ENCODE results near the gene IDE. TPM values are rescaled to one million over a fixed set of nuclear protein-coding genes. Genes with fewer than 3 reads are reported as not detected.
A peak's percentile ranks its signal among the peaks of the same experiment; 100 is the strongest.
"Not testable (repeated sequence)": the region's sequence is repeated elsewhere in the genome, so short reads cannot be mapped to it uniquely, and the experiment has no call there.

Gene IDE
- total RNA-seq, 1 experiment from 2014 or later: 59.6 TPM

DNA sequence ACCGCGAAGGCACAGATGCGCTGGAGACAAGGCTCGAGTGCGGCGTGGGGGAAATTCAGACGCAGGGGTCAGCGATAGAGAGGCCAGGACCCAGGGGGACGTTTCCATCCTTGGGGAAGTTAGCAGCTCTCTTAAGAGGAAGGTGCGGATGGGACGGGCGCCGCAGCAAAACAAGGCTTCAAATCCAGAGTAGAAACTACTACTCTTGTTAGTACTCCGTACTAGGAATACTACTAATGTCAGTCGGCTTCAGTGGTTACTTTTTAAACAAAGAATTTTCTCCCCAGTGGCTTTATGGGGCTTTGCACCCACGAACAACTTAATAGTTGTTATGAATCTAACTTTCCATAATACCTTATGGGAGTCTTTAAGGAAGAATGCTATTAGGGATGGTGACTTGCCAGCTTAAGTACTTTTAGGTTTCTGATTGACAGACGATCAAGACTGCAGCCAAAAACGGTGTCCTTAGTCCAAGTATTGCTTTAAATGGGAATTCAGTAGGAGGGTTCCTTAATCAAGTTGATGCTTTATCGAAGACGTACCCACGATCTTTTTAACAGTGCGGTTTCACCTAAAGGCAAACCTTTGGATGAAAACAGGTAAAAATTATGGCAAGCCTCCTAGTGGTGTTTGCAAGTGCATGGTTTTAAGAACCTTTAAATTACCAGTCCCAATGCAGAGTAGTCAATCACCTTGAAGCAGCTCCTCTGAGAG lies 812 bp upstream of the IDE start:
- Histone ChIP-seq H3K9me3 (replicated peaks) (no peaks in the 10 kb centered on the region), H3K4me3 (peak overlapping the region; percentile 84), H3K27ac (peak overlapping the region; percentile 86), H3K36me3 (peaks cover 31% of the 10 kb centered on the region), H3K4me1 (replicated peaks) (peaks cover 28% of the 10 kb centered on the region), H3K27me3 (replicated peaks) (no peaks in the 10 kb centered on the region)
- DNase-seq (ENCODE audit: low read depth in 1 of 2, low spot score in 2 of 2): no peak

DNA sequence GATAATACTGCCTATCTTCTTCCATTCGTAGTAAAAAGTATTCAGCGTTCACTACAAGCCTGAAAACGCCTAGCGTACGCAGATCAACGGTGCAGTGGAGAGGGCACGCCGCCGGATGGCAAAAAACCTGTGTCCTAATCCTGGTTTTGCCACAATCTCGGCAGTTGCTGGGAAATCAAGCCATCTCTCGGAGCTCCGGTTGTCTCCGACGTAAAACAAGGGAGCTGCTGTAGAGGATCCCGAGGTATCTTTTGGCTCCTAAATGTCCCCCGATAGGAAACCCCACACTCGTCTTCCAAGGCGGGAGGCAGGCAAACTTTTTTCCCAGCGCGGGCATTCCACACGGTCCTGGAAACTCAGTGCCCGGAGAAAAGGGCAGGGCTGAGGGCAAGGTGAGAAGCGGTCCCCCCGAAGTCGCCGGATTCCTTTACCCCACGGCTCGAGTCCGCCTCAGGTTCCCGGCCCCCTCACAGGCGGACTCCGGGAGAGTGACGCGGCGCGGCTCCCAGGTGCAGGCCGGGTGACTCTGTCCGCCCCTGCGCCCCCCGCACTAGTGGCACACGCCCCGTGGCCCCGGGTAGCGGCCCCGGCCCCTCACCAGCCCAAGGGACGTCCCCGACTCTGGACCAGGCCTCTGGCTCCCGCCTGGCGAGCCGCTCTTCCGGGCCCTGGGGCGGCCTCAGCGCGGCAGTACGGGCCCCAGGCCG lies 649 bp downstream of the IDE start:
- Histone ChIP-seq H3K9me3 (replicated peaks) (no peaks in the 10 kb centered on the region), H3K36me3 (peaks cover 40% of the 10 kb centered on the region), H3K27ac (peak overlapping the region; percentile 86), H3K4me1 (replicated peaks) (peaks cover 30% of the 10 kb centered on the region), H3K27me3 (replicated peaks) (no peaks in the 10 kb centered on the region), H3K4me3 (peak overlapping the region; percentile 84)
- DNase-seq (ENCODE audit: low read depth in 1 of 2, low spot score in 2 of 2): peak in 1 of 2 experiments; percentile 61

DNA sequence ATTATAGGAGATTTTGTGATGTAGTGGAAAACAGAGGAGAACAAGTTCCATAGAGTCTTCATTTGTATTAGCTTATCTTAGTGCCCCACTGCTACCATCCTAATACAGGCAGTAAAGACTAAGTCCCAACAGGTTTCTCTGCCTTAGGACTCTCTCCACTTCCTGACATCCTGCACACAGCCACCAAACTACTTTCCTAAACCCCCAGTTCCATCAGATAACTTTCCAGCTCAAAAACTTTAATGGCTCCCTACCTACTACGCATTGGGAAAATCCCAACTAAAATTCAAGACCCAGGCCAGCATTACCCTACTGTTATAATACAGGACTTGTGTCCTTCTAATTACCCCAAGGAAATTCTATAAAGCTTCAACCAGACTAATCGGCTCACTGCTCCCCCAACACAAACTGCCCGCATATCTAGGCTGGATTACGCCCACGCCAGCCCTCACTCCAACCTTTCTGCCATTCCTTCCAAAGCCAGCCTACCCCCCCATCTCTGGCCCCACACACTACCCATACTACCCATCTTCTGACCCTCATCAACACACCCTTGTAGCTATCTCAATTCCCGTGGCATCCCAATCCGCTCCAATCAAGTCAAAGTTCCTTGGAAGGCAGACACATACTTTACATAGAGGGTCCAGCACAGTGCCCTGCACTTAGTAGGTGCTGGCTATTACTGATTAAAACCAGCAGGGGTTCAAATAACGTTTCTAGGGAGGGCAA lies 1.4 kb downstream of the IDE start:
- peaks cover 37% of the 10 kb centered on the region for H3K4me1 ChIP-seq (replicated peaks)
- peak overlapping the region; percentile 86; the same call in 1 of the 2 replicates for H3K27ac ChIP-seq
- no peak for DNase-seq (ENCODE audit: low read depth in 1 of 2, low spot score in 2 of 2)
- H3K4me3 ChIP-seq: peak overlapping the region; percentile 84
- no peaks in the 10 kb centered on the region for H3K9me3 ChIP-seq (replicated peaks)
- H3K36me3 ChIP-seq: peaks cover 41% of the 10 kb centered on the region
- H3K27me3 ChIP-seq (replicated peaks): no peaks in the 10 kb centered on the region

DNA sequence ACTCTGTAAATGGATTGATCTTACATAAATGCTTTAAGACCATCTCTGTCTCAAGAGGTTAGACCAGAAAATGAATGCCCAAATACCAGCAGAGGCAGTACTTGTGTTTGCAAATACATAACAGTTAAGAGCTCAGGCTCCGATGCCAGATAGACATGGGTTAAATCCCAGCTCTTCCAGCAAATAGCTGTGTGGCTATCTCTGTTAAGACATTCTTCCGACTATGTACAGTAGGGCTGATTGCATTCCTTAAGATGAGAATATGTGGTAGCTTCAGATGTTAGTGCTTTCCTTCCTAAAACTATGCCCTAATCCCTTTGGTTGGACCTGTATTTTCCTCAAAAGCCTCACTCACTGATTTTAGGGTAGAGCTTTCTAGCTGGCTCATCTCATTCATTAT lies 2.2 kb downstream of the IDE start:
- DNase-seq (ENCODE audit: low read depth in 1 of 2, low spot score in 2 of 2): no peak
- H3K36me3 ChIP-seq: peaks cover 50% of the 10 kb centered on the region
- H3K9me3 ChIP-seq (replicated peaks): no peaks in the 10 kb centered on the region
- H3K27ac ChIP-seq: no peak overlapping the region
- no peak overlapping the region for H3K4me3 ChIP-seq
- H3K27me3 ChIP-seq (replicated peaks): no peaks in the 10 kb centered on the region
- H3K4me1 ChIP-seq (replicated peaks): peaks cover 39% of the 10 kb centered on the region

DNA sequence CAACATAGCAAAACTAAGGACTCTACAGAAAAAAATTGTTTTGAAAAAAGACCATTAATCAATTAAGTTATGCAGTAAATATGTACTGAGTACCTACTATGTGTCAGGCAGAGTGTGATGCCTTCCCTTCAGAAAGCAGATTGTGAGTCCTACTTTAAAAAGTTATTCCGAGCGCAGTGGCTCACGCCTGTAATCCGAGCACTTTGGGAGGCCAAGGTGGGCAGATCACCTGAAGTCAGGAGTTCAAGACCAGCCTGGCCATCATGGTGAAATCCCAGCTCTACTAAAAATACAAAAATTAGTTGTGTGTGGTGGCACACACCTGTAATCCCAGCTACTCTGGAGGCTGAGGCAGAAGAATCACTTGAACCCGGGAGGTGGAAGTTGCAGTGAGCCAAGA lies 4.2 kb downstream of the IDE start:
- H3K4me3 ChIP-seq; H3K27ac ChIP-seq; H3K9me3 ChIP-seq (replicated peaks); H3K27me3 ChIP-seq (replicated peaks); DNase-seq (ENCODE audit: low read depth in 1 of 2, low spot score in 2 of 2): not testable (repeated sequence)
- Histone ChIP-seq H3K36me3 (peaks cover 61% of the 10 kb centered on the region), H3K4me1 (replicated peaks) (peaks cover 29% of the 10 kb centered on the region)

DNA sequence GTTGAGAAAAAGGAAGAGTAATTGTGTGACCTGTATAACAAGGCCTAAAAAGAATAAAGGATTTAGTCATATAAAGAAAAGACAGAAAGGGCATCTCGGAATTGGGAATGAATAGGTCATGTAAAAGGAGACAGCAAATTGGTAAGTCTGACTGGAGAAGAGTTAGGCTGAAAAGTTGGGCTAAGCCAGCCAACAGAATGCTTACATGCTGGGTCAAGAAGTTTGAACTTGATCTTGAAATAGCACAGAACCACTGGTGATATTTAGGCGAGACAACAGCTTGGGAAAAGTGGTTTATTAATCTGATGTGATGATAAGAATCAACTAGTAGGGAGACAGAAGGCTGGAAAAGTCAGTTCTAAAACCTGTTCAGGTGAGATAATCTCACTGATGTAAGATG lies 4.8 kb downstream of the IDE start:
- no peaks in the 10 kb centered on the region for H3K27me3 ChIP-seq (replicated peaks)
- no peak overlapping the region for H3K4me3 ChIP-seq
- H3K4me1 ChIP-seq (replicated peaks): peaks cover 28% of the 10 kb centered on the region
- H3K9me3 ChIP-seq (replicated peaks): no peaks in the 10 kb centered on the region
- no peak for DNase-seq (ENCODE audit: low read depth in 1 of 2, low spot score in 2 of 2)
- peaks cover 64% of the 10 kb centered on the region for H3K36me3 ChIP-seq
- no peak overlapping the region for H3K27ac ChIP-seq

DNA sequence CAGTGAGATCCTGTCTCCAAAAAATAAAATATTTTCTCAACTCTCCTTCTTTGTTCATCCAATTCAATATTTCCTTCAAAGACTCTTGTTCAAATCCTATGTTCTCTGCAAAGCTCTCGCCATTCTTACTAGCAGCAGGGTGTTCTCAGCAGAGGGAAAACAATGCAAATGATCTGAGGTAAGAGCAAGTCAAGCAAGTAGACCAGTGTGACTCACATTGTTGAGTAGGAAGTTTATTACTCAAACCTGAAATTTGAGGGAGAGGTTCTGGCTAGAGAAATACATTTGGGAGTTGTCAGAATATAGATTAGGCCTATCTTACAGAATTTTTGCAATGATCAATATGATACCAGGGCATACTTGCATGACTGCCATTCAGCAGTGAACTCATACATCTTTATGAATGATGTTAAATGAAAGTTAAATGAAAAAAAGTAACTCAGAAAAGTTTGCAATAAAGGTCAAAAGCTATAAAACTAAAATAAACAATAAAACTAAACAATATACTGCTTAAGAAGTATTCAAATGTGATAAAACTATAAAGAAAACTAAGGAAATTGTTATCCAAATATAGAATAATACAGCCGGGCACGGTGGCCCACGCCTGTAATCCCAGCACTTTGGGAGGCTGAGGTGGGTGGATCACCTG lies 5.8 kb downstream of the IDE start:
- Histone ChIP-seq H3K27me3 (replicated peaks) (no peaks in the 10 kb centered on the region), H3K27ac (no peak overlapping the region), H3K4me3 (no peak overlapping the region), H3K4me1 (replicated peaks) (peaks cover 28% of the 10 kb centered on the region), H3K36me3 (peaks cover 62% of the 10 kb centered on the region), H3K9me3 (replicated peaks) (no peaks in the 10 kb centered on the region)
- peak in 1 of 2 experiments; percentile 30 for DNase-seq (ENCODE audit: low read depth in 1 of 2, low spot score in 2 of 2)

DNA sequence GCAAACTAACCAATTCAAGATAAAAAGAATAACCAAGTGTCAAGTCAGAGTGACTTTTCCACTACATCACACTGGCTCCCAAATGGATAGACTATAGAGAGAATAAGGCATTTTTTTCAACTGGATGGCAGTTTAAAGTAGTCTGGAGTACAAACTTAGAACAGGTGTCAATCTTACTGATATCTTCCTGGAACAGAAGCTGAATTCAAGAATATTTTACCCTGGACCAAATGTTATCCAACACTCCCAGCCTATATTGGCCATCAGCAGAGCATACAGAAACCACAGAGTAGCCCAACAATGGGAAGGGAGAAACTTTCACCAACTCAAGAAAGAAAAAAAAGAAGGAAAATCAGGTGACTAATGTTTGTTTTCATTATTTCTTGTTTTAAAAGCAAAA lies 11.5 kb downstream of the IDE start:
- Histone ChIP-seq H3K27me3 (replicated peaks) (no peaks in the 10 kb centered on the region), H3K4me1 (replicated peaks) (peaks cover 5% of the 10 kb centered on the region), H3K4me3 (no peak overlapping the region), H3K27ac (no peak overlapping the region), H3K36me3 (peaks cover 58% of the 10 kb centered on the region), H3K9me3 (replicated peaks) (no peaks in the 10 kb centered on the region)
- no peak for DNase-seq (ENCODE audit: low read depth in 1 of 2, low spot score in 2 of 2)

DNA sequence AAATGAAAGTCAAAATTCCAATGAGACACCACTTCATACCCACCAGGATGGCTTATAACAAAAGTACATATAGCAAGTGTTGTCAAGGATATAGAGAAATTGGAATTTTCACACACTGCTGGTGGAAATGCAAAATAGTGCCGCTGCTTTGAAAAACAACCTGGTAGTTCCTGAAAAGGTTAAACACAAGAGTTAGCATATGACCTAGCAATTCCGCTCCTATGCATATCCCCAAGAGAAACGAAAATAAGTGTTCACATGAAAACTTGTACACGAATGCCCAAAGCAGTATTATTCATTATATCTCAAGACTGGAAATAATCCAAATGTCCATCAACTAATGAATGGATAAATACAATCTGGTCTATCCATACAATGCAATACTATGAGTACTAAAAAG lies 14.8 kb downstream of the IDE start:
- Histone ChIP-seq H3K27ac (no peak overlapping the region), H3K36me3 (peaks cover 51% of the 10 kb centered on the region), H3K27me3 (replicated peaks) (no peaks in the 10 kb centered on the region), H3K4me3 (no peak overlapping the region), H3K4me1 (replicated peaks) (0 out of 2 replicates have a peak, but pooled peaks cover 3% of the 10 kb centered on the region), H3K9me3 (replicated peaks) (peaks cover 1% of the 10 kb centered on the region)
- no peak for DNase-seq (ENCODE audit: low read depth in 1 of 2, low spot score in 2 of 2)

DNA sequence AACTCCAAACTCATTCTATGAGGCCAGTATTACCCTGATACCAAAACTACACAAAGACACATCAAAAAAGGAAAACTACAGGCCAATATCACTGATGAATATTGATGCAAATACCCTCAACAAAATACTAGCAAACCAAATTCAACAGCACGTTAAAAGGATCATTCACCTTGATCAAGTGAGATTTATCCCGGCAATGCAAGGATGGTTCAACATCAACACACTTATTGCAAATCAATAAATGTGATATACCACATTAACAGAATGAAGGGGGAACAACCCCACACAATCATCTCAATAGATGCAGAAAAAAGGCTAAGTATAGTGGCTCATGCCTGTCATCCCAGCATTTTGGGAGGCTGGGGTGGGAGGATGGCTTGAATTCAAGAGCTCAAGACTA lies 19.9 kb downstream of the IDE start:
- DNase-seq (ENCODE audit: low read depth in 1 of 2, low spot score in 2 of 2): no peak
- Histone ChIP-seq H3K27me3 (replicated peaks) (no peaks in the 10 kb centered on the region), H3K4me1 (replicated peaks) (no peaks in the 10 kb centered on the region), H3K27ac (no peak overlapping the region), H3K36me3 (peaks cover 35% of the 10 kb centered on the region), H3K9me3 (replicated peaks) (peaks cover 5% of the 10 kb centered on the region), H3K4me3 (no peak overlapping the region)

DNA sequence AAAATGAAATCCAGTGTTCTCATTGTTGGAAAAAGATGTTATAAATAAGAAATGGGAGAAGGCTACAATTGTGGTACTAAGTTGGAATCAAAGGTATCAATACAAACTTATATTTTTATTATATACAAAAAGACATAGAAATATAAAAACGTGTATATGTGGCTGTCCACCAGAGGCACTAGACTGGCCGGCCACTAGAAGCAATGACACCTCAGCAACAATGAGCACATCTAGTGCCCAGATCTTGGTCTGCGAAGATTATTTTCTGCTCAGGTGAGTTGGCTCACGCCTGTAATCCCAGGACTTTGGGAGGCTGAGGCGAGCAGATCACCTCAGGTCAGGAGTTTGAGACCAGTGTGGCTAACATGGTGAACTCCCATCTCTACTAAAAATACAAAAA lies 21.6 kb downstream of the IDE start:
- DNase-seq (ENCODE audit: low read depth in 1 of 2, low spot score in 2 of 2): no peak
- Histone ChIP-seq H3K4me3 (no peak overlapping the region), H3K36me3 (peaks cover 32% of the 10 kb centered on the region), H3K27ac (no peak overlapping the region), H3K27me3 (replicated peaks) (no peaks in the 10 kb centered on the region), H3K9me3 (replicated peaks) (peaks cover 5% of the 10 kb centered on the region), H3K4me1 (replicated peaks) (no peaks in the 10 kb centered on the region)

DNA sequence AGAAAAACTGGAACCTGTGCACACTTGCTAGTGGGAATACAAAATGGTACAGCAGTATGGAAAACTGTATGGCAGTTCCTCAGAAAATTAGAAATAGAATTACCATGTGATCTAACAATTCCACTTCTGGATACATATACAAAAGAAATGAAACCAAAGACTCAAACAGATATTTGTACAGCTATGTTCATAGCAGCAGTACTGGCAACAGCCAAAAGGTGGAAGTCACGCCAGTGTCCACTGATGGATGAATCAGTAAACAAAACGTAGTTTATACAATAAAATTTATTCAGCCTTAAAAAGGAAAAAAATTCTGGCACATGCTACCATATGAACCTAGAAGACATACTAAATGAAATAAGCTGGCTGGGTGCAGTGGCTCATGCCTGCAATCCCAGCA lies 23.0 kb downstream of the IDE start:
- no peak for DNase-seq (ENCODE audit: low read depth in 1 of 2, low spot score in 2 of 2)
- Histone ChIP-seq H3K27ac (no peak overlapping the region), H3K4me3 (no peak overlapping the region), H3K9me3 (replicated peaks) (peaks cover 5% of the 10 kb centered on the region), H3K4me1 (replicated peaks) (no peaks in the 10 kb centered on the region), H3K27me3 (replicated peaks) (no peaks in the 10 kb centered on the region), H3K36me3 (peaks cover 27% of the 10 kb centered on the region)

DNA sequence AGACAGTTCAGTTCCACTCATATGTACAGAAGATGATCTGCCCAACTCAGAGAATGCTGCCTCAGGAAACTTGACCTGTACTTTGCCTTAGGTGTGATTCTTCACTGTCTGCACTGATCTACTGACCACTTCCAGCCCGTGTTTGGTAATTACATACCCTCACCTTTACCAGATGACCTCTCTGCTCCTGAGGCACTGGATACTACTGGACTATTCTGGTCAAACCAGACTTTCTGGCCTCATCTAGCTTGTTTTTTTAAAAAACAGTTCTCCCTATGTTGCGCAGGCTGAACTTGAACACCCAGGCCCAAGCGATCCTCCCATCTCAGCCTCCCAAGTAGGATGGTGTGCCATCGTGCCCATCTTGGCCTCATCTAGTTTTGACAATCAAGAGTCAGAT lies 26.2 kb downstream of the IDE start:
- DNase-seq (ENCODE audit: low read depth in 1 of 2, low spot score in 2 of 2): no peak
- Histone ChIP-seq H3K4me3 (no peak overlapping the region), H3K9me3 (replicated peaks) (no peaks in the 10 kb centered on the region), H3K27ac (no peak overlapping the region), H3K4me1 (replicated peaks) (no peaks in the 10 kb centered on the region), H3K27me3 (replicated peaks) (no peaks in the 10 kb centered on the region), H3K36me3 (peaks cover 15% of the 10 kb centered on the region; the same call in 1 of the 2 replicates)

Measured in SJSA1 (cell line).